Left hindlimb (tissue), 1 donor: Measurements from ENCODE around the gene POLR3B.
"Not testable (repeated sequence)": the region's sequence is repeated elsewhere in the genome, so short reads cannot be mapped to it uniquely, and the experiment has no call there.

Experiments
- DNase-seq: peaks from one replicate; pipeline ENCODE4 v3.0.0-alpha.2; 2018

Gene POLR3B

GRCh38 chr12:106417926-106418910 lies 60.7 kb downstream of the POLR3B start:
- no peak for DNase-seq

- DNase-seq: no peak
Measured at GRCh38 chr12:106418970-106419369, 61.4 kb downstream of the POLR3B start.

- no peak for DNase-seq
Measured at GRCh38 chr12:106423291-106423690, 65.7 kb downstream of the POLR3B start.

GRCh38 chr12:106425061-106425702 lies 67.6 kb downstream of the POLR3B start:
- no peak for DNase-seq

- no peak for DNase-seq
Measured at GRCh38 chr12:106427917-106428316, 70.4 kb downstream of the POLR3B start.

- DNase-seq: no peak
Measured at GRCh38 chr12:106428384-106428783, 70.8 kb downstream of the POLR3B start.

- no peak for DNase-seq
Measured at GRCh38 chr12:106429043-106429552, 71.5 kb downstream of the POLR3B start.

- no peak for DNase-seq
Measured at GRCh38 chr12:106429636-106430035, 72.1 kb downstream of the POLR3B start.

- no peak for DNase-seq
Measured at GRCh38 chr12:106431839-106432411, 74.4 kb downstream of the POLR3B start.

GRCh38 chr12:106433055-106433454 lies 75.5 kb downstream of the POLR3B start:
- DNase-seq: no peak

GRCh38 chr12:106434526-106434925 lies 77.0 kb downstream of the POLR3B start:
- no peak for DNase-seq

GRCh38 chr12:106436164-106436563 lies 78.6 kb downstream of the POLR3B start:
- no peak for DNase-seq

GRCh38 chr12:106442575-106442974 lies 85.0 kb downstream of the POLR3B start:
- no peak for DNase-seq

- no peak for DNase-seq
Measured at GRCh38 chr12:106445053-106445452, 87.5 kb downstream of the POLR3B start.

GRCh38 chr12:106445959-106446358 lies 88.4 kb downstream of the POLR3B start:
- DNase-seq: no peak

- no peak for DNase-seq
Measured at GRCh38 chr12:106446419-106447092, 89.0 kb downstream of the POLR3B start.

- DNase-seq: no peak
Measured at GRCh38 chr12:106452309-106452708, 94.8 kb downstream of the POLR3B start.

- no peak for DNase-seq
Measured at GRCh38 chr12:106455111-106455510, 97.6 kb downstream of the POLR3B start.

- no peak for DNase-seq
Measured at GRCh38 chr12:106459124-106459523, 101.6 kb downstream of the POLR3B start.

GRCh38 chr12:106459534-106459933 lies 102.0 kb downstream of the POLR3B start:
- DNase-seq: no peak

- DNase-seq: no peak
Measured at GRCh38 chr12:106461730-106462129, 104.2 kb downstream of the POLR3B start.

- DNase-seq: not testable (repeated sequence)
Measured at GRCh38 chr12:106465605-106466004, 108.1 kb downstream of the POLR3B start.

GRCh38 chr12:106475662-106476061 lies 118.1 kb downstream of the POLR3B start:
- DNase-seq: not testable (repeated sequence)
